ENCODE results near the gene USP31.

DNA sequence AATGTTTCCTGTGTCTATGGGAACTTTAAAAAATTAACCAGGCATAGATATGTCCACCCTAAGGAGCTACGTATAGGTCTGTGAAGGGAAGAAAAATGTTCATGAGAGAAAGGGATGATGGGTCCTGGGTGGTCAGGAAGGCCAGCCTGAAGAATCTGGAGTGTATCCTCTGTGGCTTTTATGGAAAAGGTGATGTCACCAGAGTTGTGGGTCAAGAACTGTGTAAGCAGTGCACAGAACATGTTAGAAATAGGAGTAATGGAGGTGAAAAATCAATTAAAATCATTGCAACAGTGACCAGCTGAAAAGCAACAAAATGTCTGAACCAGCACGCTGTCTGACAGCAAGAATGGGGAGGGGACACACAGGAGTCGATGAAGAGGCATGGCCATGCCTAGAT is 68.5 kb downstream of the USP31 start:
- TF ChIP-seq ARNTL (CRISPR knock-in tag; IDR thresholded peaks at IDR 0.05; ENCODE audit: borderline replicate concordance, low read depth) (no peak), ZNF70 (CRISPR knock-in tag; IDR thresholded peaks at IDR 0.05) (no peak)
- TF ChIP-seq, protein P1, sequence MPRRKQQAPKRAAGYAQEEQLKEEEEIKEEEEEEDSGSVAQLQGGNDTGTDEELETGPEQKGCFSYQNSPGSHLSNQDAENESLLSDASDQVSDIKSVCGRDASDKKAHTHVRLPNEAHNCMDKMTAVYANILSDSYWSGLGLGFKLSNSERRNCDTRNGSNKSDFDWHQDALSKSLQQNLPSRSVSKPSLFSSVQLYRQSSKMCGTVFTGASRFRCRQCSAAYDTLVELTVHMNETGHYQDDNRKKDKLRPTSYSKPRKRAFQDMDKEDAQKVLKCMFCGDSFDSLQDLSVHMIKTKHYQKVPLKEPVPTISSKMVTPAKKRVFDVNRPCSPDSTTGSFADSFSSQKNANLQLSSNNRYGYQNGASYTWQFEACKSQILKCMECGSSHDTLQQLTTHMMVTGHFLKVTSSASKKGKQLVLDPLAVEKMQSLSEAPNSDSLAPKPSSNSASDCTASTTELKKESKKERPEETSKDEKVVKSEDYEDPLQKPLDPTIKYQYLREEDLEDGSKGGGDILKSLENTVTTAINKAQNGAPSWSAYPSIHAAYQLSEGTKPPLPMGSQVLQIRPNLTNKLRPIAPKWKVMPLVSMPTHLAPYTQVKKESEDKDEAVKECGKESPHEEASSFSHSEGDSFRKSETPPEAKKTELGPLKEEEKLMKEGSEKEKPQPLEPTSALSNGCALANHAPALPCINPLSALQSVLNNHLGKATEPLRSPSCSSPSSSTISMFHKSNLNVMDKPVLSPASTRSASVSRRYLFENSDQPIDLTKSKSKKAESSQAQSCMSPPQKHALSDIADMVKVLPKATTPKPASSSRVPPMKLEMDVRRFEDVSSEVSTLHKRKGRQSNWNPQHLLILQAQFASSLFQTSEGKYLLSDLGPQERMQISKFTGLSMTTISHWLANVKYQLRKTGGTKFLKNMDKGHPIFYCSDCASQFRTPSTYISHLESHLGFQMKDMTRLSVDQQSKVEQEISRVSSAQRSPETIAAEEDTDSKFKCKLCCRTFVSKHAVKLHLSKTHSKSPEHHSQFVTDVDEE (CRISPR knock-in tag; IDR thresholded peaks at IDR 0.05), result no peak

Measured in SK-N-SH treated with all-trans-retinoic acid at 6 μM for 48 hours (cell line).